Ectodermal cell (in vitro differentiated cells): Measurements from ENCODE around the gene ARHGAP23.

Source experiments
- H3K27ac ChIP-seq: 2 replicates; pipeline ENCODE4 v1.7.0; 2013; ENCODE audit warnings: mild to moderate bottlenecking, low read depth, low read length; ENCODE audit not compliant: insufficient read depth, poor library complexity, severe bottlenecking
- H3K27me3 ChIP-seq: 2 replicates; pipeline ENCODE4 v1.7.0; 2013; ENCODE audit warnings: mild to moderate bottlenecking, low read length; ENCODE audit not compliant: insufficient read depth, control insufficient read depth, poor library complexity, severe bottlenecking
- H3K36me3 ChIP-seq: one replicate; pipeline ENCODE4 v1.7.0; 2013; ENCODE audit warnings: low read length; ENCODE audit not compliant: control insufficient read depth, insufficient read depth
- H3K4me1 ChIP-seq: one replicate; pipeline ENCODE4 v1.7.0; 2013; ENCODE audit warnings: low read length; ENCODE audit not compliant: control insufficient read depth, insufficient read depth
- H3K4me3 ChIP-seq: 2 replicates; pipeline ENCODE4 v1.7.0; 2013; ENCODE audit warnings: low read depth, low read length, control low read depth; ENCODE audit not compliant: insufficient read depth
- H3K9me3 ChIP-seq: 2 replicates; pipeline ENCODE4 v1.7.0; 2013; ENCODE audit warnings: mild to moderate bottlenecking, low read length, moderate library complexity; ENCODE audit not compliant: control insufficient read depth
- WGBS, 2 experiments: methylation state at CpG; one replicate each; pipeline ENCODE4 v1.1.7; 2013; ENCODE audit warnings: missing lambda C conversion rate in 2 of 2; 5-methylcytosine and 5-hydroxymethylcytosine counted together

The ARHGAP23 gene

GRCh38 chr17:38453951-38454421, 25.7 kb downstream of the ARHGAP23 start:
- WGBS, 2 experiments, result 4 to 6% methylated on average over 44 of the region's 44 CpGs
- Histone ChIP-seq H3K9me3 (no peaks in the 10 kb centered on the region), H3K4me1 (peaks cover 60% of the 10 kb centered on the region)

DNA sequence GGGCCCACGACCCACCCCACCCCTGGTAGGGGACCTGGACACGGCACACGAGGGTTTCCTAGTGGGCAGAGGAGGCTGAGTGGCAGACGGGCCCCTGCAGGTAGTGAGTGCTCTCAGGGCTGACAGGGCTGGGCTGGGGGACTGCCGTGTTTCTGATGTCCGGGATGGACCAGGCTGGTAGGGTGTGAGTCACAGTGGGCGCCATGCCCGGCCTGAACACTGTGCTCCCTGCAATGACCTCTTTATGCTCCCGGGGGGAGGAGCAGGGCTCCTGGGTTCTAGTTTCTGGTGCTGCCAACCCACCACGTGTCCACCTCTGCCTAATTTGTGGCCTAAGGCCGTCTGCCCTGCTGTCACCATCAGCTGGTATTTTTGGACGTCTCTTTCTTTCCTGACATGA, 26.3 kb downstream of the ARHGAP23 start:
- Histone ChIP-seq H3K9me3 (no peaks in the 10 kb centered on the region), H3K27me3 (peaks cover 12% of the 10 kb centered on the region), H3K4me1 (peaks cover 58% of the 10 kb centered on the region), H3K4me3 (peak overlapping the region; percentile 25), H3K36me3 (no peaks in the 10 kb centered on the region), H3K27ac (no peak overlapping the region)
- 39% methylated on average over 12 of the region's 12 CpGs for WGBS, 2 experiments

More at GRCh38 chr17:38453951-38454421, 25.7 kb downstream of the ARHGAP23 start:
- Histone ChIP-seq H3K4me3 (peak overlapping the region; percentile 25), H3K36me3 (no peaks in the 10 kb centered on the region), H3K27me3 (peaks cover 12% of the 10 kb centered on the region), H3K27ac (no peak overlapping the region)

DNA sequence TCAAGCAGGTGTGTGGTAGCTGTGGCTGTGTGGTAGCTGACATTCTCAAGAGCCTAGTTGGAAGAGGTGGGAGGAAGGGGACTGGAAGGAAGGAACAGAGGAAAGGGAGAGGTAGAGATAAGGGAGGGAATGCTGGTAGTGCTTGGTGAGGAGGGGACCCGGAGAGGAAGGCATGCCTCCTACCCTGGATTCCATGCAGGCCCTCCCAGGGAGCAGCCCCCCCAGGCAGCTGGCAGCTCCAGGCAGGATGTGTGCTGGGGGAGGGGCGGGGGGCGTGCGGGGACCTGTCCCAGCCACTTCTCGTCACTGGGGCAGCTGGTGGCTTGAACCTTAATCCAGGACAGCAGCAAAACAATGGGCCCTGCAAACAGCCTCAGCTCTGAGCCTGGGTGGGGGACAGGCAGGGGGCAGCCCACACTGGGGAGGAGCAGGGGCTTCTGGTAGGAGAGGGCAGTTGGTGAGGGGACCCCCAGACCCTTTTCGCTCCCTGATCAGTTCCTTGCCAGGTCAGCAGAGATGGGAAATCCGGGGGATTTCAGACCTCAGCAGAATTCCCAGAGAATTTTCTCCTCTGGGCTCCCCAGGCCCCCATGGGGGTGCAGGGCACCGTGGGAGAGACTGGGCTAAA, 27.1 kb downstream of the ARHGAP23 start:
- peaks cover 12% of the 10 kb centered on the region for H3K27me3 ChIP-seq
- no peaks in the 10 kb centered on the region for H3K9me3 ChIP-seq
- no peak overlapping the region for H3K4me3 ChIP-seq
- no peaks in the 10 kb centered on the region for H3K36me3 ChIP-seq
- peaks cover 60% of the 10 kb centered on the region for H3K4me1 ChIP-seq
- no peak overlapping the region for H3K27ac ChIP-seq
- WGBS, 2 experiments, result 31 to 33% methylated on average over 8 of the region's 8 CpGs

GRCh38 chr17:38456031-38456815, 28.0 kb downstream of the ARHGAP23 start:
- WGBS, 2 experiments, result 75% methylated on average over 9 of the region's 9 CpGs
- no peak overlapping the region for H3K27ac ChIP-seq

GRCh38 chr17:38457577-38458371, 29.5 kb downstream of the ARHGAP23 start:
- Histone ChIP-seq H3K9me3 (no peaks in the 10 kb centered on the region), H3K27me3 (peaks cover 12% of the 10 kb centered on the region), H3K27ac (no peak overlapping the region), H3K36me3 (no peaks in the 10 kb centered on the region), H3K4me3 (no peak overlapping the region), H3K4me1 (peaks cover 48% of the 10 kb centered on the region)
- WGBS, 2 experiments, result 94% methylated on average over 18 of the region's 18 CpGs

More at GRCh38 chr17:38456031-38456815, 28.0 kb downstream of the ARHGAP23 start:
- H3K4me1 ChIP-seq, result peaks cover 61% of the 10 kb centered on the region
- H3K27me3 ChIP-seq, result peaks cover 12% of the 10 kb centered on the region
- H3K36me3 ChIP-seq, result no peaks in the 10 kb centered on the region
- H3K4me3 ChIP-seq, result no peak overlapping the region
- H3K9me3 ChIP-seq, result no peaks in the 10 kb centered on the region

DNA sequence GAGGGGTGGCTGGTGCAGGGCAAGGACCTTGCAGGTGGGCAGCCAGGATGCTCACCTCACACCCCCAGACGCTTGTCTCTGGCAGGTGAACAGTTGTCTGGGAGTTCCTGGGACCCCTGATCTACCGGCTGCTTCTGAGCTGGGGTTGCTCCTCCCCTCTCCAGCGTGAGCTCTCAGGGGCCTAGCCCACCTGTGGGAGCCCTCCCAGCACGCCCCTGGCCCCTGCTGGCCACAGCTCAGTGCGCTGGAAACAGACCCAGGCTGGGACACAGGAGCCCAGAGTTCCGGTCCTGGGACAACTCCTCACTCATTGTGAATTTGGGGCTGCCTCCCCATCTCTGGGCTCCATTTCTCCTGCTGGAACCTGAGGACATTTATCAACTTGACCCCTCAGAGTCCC, 30.3 kb downstream of the ARHGAP23 start:
- Histone ChIP-seq H3K27me3 (peaks cover 7% of the 10 kb centered on the region), H3K4me3 (no peak overlapping the region), H3K27ac (no peak overlapping the region), H3K36me3 (no peaks in the 10 kb centered on the region), H3K9me3 (no peaks in the 10 kb centered on the region), H3K4me1 (peaks cover 41% of the 10 kb centered on the region)
- 79 to 83% methylated on average over 6 of the region's 6 CpGs for WGBS, 2 experiments

DNA sequence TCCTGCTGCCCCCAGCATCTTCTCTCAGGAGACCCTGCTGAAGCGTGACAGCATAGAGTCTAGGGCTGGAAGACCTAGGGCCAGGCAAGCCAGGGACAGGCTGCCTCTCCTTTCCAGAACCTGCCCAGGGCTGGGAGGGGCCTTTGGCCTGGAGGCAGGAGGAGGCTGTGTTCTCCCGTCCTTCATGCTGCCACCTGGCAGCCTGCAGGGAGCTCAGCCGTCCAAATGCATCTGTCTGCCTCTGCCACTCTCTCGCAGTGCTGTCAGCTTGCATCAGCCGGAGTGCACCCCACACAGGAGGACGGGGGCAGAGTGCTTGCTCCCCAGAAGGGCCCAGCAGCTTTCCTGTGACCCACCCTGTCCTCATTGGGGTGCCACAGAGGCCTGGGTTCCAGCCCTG, 31.3 kb downstream of the ARHGAP23 start:
- peaks cover 38% of the 10 kb centered on the region for H3K4me1 ChIP-seq
- no peaks in the 10 kb centered on the region for H3K9me3 ChIP-seq
- peaks cover under 1% of the 10 kb centered on the region for H3K27me3 ChIP-seq
- no peaks in the 10 kb centered on the region for H3K36me3 ChIP-seq
- no peak overlapping the region for H3K4me3 ChIP-seq
- no peak overlapping the region for H3K27ac ChIP-seq
- 79 to 81% methylated on average over 6 of the region's 6 CpGs for WGBS, 2 experiments

DNA sequence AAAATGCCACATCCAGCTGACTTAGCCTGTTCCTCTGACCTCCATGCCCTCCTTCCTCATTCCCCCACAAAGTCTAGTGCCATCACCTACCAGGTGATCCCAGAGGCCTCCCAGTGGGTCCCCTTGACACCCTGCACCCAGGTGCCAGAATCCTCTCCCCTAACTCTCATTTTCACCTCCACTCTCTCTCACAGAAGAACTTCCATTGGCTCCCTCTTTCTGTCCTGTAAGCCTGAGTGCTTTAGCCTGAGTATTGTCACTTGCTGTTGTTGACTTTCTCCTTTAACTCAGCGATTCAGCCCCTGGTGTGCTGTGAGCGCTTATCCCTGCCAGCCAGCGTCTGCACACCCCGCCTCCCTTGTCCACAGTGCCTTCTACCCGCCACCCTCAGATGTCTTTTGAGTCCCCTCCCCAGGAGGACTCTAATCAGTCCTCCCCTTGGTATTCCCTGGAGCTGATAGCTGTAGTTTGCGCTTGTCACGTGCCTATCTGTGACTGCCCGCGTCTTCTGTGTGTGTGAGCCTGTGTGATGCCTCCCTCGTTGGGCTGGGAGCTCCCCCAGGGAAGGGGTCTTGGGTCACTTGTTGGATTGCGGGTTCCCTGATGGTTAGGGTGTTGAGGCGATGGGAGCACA, 31.9 kb downstream of the ARHGAP23 start:
- H3K27me3 ChIP-seq, result no peaks in the 10 kb centered on the region
- H3K4me1 ChIP-seq, result peaks cover 38% of the 10 kb centered on the region
- H3K36me3 ChIP-seq, result no peaks in the 10 kb centered on the region
- no peak overlapping the region for H3K27ac ChIP-seq
- no peak overlapping the region for H3K4me3 ChIP-seq
- WGBS, 2 experiments, result 75 to 81% methylated on average over 12 of the region's 12 CpGs
- H3K9me3 ChIP-seq, result no peaks in the 10 kb centered on the region

GRCh38 chr17:38460716-38461630, 32.7 kb downstream of the ARHGAP23 start:
- H3K4me3 ChIP-seq, result no peak overlapping the region
- no peaks in the 10 kb centered on the region for H3K27me3 ChIP-seq
- H3K27ac ChIP-seq, result no peak overlapping the region
- 90 to 91% methylated on average over 19 of the region's 19 CpGs for WGBS, 2 experiments
- peaks cover 36% of the 10 kb centered on the region for H3K4me1 ChIP-seq
- no peaks in the 10 kb centered on the region for H3K9me3 ChIP-seq
- H3K36me3 ChIP-seq, result no peaks in the 10 kb centered on the region
